GM12891 (cell line): ENCODE measurements around the gene AP2S1.
"Not testable (repeated sequence)": the region's sequence is repeated elsewhere in the genome, so short reads cannot be mapped to it uniquely, and the experiment has no call there.

Experiments
- POLR2A ChIP-seq: IDR thresholded peaks from 2 replicates; pipeline ENCODE4 v1.6.1; 2011; ENCODE audit warnings: low read depth, low read length, control low read depth
- TAF1 ChIP-seq: IDR thresholded peaks from 2 replicates; pipeline ENCODE4 v1.6.1; 2011; ENCODE audit warnings: low read depth, low read length, control low read depth

DNA sequence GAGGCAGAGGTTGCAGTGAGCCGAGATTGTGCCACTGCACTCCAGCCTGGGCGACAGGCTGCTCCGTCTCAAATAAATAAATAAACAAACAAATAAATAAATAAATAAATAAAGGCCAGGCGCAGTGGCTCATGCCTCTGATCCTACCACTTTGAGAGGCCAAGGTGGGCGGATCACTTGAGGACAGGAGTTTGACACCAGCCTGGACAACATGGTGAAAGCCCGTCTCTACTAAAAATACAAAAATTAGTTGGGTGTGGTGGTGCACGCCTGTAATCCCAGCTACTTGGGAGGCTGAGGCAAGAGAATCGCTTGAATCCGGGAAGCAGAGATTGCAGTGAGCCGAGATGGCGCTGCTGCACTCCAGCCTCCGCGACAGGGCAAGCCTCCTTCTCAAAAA is 4.1 kb upstream of the AP2S1 start:
- not testable (repeated sequence) for TF ChIP-seq POLR2A, TAF1
